HG02759 (cell line): ENCODE results near the gene TCF7L2.

Experiments used
- ATAC-seq: cut with Tn5 transposase; IDR thresholded peaks from one replicate; pipeline ENCODE4 v1.9.1; 2021; ENCODE audit warnings: mild to moderate bottlenecking, moderate library complexity; ENCODE audit not compliant: unreplicated experiment

Gene TCF7L2

DNA sequence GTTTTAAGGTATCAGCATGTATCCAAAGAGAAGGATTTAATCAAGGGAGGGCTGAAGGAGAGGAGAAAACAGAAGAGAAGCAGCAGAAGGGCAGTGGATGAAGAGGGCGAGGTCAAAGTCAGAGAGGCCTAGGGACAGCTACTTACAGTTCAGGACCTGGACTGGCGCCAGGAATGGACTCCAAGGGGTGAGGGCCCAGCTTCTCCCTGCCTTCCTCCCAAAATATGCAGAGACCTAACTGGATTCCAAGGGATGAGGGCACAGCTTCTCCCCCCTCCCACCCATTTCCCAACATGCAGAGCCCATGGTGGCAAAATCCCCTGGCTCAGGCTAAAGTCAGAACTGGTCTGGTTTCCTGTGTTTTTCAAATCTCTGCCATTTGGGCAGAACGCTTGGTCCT lies 3.4 kb upstream of the TCF7L2 start:
- ATAC-seq, result no peak

DNA sequence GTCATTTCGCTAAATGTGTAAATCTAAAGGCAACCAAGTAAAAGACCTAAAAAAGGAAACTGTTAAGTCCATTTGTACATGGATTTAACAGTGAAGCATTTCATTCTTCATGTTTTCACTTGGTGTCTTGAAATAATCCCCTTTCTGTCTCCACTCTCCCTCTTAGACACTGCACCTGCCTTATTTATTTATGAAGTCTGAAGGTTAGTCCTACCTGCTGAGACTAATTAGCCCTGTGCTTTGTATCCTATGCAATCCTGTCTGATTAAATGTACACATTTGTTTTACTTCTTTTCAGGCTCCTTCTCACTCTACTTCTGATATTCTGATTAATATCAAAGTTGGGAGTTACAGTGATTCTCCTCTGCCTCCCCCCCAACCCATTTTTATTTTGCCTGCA lies 1.9 kb upstream of the TCF7L2 start:
- no peak for ATAC-seq

DNA sequence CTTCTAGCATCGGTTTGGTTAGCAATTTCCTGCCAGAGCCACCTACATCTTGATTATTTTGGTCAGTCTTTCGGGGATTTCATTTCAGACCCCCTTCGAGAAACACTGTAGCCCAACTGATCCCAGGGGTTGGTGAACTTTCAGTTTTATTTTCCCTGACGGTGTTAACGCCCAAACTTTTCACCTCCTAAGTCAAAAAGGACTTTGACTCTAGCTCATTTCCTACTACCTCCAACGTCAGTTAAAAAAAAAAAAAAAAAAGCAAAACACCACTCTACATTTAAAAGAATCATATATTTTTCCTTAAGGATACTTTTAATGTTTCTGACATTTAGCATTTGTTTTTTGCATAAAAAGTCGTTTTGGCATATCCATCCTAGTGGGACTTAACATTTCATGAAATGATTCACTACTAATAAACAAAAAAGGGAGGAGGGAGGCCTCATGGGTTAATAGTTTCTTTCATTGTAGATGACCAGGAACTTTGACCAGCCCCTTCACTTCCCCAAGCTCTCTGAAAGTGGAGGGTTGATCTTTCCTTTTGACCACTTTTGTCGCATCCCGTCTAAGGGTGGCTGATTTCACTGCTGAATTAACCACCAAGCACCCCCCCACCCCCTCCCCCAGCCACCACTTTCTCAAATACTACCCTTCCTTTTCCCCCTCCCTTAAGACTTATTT lies 764 bp upstream of the TCF7L2 start:
- ATAC-seq, result peak; percentile 13

DNA sequence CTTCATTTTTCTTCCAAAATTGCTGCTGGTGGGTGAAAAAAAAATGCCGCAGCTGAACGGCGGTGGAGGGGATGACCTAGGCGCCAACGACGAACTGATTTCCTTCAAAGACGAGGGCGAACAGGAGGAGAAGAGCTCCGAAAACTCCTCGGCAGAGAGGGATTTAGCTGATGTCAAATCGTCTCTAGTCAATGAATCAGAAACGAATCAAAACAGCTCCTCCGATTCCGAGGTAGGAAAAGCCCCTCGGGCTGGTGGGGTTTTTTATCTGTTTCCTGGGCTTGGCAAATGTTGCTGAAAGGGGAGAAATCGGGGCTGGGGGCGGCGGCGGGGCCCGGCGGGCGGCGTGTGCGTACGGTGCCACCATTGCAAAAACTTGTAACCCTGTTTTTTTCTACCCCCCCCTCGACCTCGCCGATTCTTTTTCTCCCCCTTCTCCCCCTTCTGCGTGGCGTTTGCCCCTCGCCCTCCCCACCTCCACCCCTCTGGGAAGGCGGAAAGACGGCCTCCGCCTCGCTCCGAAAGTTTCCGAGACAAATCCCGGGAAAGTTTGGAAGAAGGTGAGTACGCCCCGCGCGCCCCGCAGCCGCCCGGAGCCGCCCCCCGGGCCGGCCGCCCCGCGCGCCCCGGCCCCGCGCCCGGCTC lies 789 bp downstream of the TCF7L2 start:
- ATAC-seq, result no peak

DNA sequence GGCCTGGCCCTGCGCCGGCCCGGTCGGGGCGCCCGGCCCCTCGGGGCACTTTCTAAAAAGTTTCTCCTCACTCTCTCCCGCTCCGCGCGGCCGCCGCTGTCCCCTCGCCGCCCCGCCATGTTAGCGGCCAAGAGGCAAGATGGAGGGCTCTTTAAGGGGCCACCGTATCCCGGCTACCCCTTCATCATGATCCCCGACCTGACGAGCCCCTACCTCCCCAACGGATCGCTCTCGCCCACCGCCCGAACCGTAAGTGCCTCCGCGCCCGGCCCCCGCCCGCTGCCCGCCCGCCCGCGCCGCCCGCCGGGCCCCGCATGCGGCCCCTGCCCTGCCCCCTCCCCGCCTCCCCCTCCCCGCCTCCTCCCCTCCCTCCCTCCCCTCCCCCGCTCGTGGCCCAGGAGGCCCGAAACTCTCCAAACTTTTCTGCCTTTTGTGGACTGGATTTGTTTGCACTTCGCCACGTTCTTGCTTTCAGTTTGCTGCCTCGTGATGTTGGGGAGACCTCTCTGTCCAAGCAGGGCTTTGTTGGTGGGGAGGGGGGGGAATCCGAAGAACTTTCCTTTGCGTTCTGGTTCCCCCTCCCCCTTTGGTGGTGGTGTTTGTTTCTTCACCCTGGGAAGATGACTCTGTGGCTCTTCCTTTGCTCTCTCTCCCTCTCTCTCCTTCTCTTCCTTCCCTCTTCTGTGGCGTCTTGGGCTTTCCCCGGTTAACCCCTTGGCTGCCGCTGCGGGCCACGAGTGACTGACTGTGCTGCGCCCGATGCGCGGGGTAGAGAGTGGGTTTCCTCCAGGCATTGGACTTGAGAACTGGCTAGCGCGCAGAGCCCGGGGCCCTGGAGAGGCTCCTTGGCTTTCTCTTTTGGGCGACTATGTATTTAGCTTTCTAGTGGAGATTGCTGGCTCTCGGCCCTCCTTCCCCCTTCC lies 1.6 kb downstream of the TCF7L2 start:
- no peak for ATAC-seq

DNA sequence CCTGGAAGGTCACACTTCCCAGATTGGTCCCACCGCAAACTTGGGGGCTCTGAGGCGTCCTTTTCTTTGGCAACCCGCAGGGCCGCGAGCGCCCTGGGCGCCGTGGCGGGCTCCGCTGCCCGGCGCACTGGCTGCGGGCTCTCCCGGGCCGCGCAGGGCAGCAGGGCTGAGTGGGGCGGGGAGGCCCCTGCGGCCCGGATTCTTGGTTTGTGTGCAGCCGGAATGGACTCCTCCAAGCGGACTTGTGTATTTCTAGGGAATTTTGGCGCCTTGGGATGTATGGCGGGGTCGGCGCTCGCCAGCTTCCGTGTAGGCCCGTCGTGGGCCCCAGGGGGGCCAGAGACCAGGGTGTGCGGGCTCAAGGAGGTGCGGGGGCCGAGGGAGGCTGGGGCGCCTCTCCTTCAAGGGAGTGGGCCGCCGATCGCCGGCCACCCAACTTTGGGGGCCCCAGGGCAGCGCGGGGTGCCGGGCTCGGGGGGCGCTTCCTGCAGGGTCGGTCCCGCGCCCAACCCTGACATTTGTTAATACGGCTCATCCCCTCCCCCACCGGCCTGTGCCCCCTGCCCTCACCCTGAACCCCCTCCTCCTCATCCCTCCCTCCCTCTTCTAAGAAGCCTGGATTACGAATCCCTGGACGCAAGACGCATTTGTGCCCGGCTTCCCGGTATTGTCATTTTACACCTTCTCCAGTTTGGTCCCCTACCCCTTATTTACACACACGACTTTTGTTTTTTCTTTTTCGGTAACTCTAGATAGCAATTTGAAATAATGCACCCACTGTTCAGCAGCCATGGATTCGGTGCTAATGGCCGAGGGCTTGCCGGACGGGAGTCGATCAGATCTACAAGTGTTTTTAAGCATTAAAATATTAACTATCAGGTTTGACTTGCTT lies 2.5 kb downstream of the TCF7L2 start:
- no peak for ATAC-seq

DNA sequence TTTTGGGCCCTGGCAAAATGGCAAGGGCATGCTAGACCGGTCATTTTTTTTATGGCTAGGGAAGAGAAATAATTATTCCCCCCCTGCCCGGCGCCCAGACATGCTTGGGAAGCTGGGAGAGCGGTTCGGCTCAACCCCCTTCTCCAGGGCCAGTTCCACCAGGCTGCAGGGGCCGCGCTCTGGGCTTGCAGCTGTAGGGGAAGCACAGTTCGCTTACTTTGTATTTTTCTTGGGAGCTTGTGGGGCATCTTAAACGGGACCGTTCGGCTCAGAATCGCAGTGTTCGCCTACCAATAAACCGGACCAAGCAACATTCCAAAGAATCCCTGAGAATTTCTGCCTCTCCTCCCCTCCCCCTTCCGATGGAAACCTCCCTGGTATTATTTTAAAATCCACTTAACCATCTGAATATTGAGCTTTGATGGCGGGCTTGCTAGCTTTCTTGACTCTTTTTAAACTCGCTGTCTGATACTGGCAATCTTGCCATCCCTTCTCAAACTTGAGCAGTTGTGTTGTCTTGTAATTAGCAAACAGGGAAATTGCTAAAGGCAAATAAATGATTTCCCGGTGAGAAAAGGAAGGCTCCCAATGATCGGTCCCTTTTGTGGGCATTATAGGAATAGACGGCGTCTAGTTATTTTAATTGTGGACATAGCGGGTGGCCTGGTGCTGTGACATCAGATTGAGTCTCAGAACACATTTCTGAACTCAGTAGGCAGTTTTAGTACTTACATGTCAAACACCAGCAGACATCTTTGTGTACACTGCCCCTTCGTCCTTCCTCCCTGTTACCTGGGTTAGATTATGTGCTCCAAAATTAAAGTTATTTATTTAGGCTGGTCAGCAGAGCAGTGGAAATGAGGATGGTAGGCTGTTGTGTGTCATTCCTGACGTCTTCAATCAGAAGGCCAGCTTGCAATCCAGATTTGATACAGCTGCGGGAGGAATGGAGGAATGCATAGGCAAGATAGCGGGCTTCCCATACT lies 3.4 kb downstream of the TCF7L2 start:
- ATAC-seq, result no peak

DNA sequence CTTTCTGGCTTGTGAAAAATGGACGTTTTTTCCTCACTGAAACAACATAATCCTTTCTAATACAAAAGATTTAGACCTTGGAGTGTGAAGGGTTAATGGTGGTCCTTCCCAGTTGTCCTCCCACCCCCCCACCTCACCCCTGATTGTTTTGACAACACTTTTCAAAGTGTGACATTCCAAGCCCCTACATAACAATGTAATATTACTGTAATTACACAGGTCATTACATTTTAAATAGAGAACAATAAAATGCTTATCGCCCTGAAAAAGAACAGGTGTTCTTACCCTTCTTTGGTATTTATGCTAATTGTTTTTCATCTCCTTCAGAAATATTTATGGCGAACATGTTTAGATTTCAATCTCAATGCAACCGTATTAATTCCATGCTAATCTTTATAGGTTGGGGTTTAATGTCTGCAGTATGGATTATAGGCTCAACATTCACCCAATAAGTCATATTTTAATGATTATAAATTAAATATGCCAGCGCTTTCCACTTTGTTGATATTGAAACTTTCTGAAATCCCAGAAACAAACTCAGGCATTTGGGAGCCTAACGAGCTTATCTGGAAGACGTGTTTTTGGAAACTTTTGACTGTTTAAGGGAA lies 5.0 kb downstream of the TCF7L2 start:
- no peak for ATAC-seq

DNA sequence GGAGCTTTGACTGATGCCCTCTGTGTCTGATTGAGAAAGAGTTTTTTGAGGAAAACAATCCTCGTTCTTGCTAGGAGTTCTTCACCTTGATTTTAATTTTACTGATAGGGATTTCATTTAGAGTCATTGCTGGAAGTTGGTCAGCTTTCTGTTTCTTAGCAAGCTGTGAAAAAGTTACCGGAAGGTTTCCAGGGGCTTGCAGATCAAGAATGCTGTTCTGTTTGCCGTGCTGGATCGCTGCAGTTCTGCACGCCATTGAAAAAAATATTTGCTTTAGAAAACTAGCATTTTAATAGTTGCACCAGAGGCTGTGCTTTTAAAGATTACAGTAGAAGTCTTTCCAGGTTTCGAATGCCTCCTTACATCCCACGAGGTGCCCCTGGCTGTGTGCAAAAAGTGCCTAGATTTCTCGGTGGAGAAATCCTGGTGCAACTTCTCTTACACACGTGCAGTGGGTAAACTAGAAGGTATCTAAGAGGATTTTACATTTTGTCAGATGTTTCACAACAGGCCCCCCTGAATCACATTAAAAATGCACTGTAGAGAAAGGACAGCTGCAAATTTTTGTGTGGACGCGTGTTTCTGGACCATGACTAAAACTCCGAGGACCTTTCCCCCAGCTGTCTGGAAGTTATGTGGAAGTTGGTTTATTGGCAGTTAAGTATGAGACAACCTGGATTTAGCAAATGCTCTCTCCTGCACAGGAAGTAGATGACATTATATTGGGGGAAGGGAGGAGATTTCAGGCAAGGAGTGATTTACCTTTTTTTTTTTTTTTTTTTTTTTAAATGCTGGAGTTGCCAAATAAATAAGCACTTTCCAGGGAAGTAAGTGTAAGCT lies 5.8 kb downstream of the TCF7L2 start:
- ATAC-seq, result no peak

DNA sequence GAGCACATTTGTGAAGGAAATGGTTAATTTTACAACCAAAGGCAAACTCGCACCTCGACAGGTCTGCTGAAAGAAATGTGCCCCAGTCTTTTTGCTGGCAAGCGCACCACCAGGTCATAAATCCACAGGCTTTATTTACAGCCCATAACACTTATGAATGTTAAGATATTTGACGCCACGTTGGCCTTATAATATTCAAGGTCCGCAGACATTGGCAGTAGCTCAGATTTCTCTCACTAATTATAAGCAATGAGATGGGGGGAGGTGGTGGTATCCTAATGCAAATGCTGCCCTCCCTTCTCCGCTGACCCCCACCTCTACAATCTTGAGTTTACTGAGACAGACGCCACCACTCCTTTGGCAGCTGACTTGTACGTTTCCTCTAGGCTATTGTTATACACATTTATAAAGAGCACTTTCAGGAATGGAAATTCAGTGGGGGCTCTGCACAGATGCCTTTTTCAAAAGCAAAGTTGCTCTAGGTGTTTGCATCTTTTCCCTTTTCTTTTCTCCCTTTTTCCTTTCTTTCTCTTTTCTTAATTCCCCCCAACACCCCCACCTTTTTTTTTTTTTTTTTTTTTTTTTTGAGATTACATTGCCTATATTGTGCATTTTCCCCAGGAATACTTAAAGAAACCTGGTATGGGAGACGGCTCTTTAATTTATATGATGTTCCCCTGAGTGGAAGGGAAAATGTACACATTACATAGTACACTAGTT lies 6.7 kb downstream of the TCF7L2 start:
- no peak for ATAC-seq

DNA sequence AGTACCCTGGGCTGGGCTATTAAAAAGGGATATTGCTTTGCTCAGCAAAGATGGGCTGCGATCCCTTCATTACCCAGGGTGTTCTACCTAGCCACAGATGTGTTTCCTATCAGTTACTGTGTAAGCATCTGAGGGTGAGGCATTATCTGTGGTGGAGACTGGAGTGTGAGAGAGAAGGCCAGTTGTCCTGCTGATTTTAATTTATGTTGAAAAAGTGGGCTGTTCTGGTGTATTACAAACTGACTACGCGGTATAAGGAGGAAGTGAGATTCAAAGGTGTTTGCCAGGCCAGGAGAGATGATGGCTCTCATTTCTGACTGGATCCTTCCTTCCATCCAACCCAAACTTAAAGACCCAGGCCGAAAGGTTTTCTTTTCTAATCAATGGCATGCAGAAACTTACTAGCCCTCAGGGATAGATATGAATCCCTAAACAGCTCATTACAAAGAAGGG lies 7.6 kb downstream of the TCF7L2 start:
- ATAC-seq, result no peak

DNA sequence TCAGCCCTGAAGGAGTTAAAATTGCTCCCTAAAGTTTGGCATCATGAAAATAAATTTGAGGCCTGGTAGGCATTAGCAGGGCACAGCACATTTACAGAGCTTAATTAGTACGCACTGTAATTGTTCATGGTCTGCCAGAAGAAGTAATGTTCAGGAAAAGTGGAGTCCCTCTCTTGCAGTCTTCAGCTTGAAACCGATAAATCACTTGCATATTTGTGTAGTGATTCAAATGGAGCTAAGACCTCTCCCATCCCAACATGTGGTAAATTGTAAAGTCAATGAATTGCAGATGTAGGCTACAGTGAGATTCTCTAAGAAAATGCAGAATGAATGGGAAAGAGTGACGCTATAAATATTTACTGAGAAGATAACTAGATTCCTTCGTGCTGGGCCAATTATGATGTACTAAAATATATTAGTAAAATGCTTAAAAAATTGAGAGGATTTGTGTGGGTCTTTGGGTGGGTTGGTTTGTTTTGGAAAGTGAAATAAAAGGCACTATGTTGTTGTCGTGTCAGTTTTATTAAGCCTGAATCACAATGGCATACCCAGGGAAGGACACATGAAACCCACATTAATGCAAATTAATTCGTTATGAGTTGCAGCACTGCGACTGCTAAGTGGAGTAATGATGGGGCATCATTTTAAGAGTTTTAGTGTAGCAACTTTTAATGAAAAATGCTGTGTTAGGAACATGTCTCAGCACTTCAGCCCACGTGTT lies 8.4 kb downstream of the TCF7L2 start:
- ATAC-seq, result no peak

DNA sequence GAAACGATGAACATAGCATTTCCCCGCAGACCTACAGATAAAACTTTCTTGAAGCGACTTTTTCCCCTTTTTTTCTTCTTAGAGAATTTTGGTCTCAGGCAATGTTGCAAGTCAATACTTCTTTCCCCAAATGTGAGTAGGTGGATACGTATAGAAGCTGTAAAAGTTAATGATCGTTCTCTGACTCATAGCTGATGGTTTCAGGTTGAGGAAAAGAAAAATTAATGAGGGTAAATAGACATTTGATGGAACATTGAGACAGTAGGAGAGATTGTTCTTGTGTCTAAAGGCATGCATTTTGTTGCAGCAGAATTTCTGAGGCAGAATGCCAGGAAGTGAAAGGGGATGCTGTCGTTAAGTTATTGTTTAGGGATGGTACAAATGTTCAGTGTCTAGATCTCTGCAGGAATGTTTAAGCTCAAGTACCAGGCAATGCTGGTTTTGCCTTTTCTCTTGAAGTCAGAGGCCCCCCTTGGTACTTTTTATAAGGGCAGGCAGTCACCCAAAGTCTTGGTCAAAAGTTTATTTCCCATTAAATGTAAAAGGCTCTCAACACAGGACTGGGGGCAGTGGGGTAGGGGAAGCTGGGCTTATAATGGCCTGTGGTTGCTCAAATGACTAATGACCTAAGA lies 9.3 kb downstream of the TCF7L2 start:
- ATAC-seq, result no peak

DNA sequence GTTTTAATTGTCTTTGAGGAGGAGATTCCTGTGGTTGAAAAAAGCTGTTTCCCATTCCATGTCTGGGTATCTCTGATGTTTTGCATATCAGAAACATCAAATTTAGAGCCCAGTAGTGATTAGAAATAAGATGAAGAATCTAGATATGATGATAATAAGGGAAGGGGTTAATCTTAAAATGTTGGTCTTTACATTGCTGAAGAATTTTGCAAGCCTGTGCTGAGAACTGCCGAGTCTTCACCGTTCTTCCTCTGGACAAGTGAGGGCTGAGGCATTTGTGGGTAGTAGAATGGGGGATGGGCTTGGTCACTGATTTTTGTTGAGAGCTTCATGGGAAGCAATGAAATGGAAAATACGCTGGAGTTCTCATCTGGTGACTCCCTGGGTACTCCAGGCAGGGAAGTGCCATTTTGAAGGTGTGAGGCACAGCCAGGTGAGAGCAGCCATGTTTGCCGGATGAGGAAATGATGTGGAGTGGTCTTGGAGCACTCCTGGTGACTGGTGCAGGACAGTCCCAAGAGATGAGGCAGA lies 10.2 kb downstream of the TCF7L2 start:
- ATAC-seq, result no peak

DNA sequence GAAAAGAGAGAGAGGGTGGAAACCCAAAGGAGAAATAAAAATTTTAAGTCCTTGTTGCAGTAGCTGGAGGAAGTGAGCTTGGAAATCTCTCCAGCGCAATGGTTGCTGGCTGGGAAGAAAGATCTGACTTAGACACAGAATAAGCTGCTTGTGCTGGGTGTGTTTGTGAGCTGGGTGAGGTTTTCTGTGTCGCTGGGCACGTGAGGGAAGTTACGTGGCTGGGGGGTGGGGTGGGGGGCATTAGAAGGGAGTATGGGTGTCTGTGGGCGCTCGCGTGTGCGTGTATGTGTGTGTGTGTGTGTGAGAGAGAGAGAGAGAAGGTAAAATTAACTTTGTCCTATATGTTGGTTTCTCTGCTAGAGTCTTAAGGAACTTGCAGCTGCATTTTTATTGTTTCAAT lies 11.6 kb downstream of the TCF7L2 start:
- ATAC-seq, result no peak

DNA sequence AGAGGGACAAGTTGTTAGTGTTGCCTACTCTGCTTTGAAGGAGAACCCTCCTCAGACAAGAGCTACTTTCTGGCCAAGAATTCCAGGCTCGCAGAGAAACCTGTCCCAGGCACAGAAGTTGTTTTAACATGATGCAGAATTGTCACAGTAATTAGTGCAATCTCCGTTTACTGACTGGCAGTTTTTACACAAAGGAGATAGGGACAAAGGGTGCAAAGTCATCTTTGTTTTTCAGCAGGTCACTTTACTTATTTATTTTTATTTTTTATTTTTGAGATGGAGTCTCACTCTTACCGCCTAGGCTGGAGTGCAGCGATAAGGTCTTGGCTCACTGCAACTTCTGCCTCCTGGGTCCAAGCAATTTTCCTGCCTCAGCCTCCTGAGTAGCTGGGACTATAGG lies 12.3 kb downstream of the TCF7L2 start:
- no peak for ATAC-seq
